Heart left ventricle (tissue), 16 donors: ENCODE results near the gene DIABLO. TPM values are rescaled to one million over a fixed set of nuclear protein-coding genes. Genes with fewer than 3 reads are reported as not detected.

ENCODE experiments used
- ATAC-seq, 4 donors: fragments of 200-7000 bp; cut with Tn5 transposase; one replicate each; pipeline ENCODE4 v1.9.1; 2020 to 2022; ENCODE audit warnings: moderate library complexity in 4 of 4, mild to moderate bottlenecking in 3 of 4, moderate number of reproducible peaks in 1 of 4
- DNase-seq, 5 donors: peaks; one replicate each; pipeline ENCODE4 v3.0.0-alpha.2; 2020
- H3K27ac ChIP-seq, 12 donors: fragments of 200-600 bp; sonication (generic) in 4 of 12; one replicate each; pipeline versions ENCODE4 v1.5.0 to v1.8.0; 2016 to 2022; ENCODE audit warnings: mild to moderate bottlenecking in 2 of 12
- H3K27me3 ChIP-seq, 9 donors: fragments of 200-600 bp; sonication (generic) in 2 of 9; one replicate each; pipeline versions ENCODE4 v1.5.1 to v1.8.0; 2016 to 2022; ENCODE audit warnings: mild to moderate bottlenecking in 3 of 9
- H3K36me3 ChIP-seq, 9 donors: fragments of 200-600 bp; sonication (generic) in 2 of 9; one replicate each; pipeline versions ENCODE4 v1.5.0 to v1.8.0; 2018 to 2022; ENCODE audit warnings: mild to moderate bottlenecking in 2 of 9
- H3K4me1 ChIP-seq, 12 donors: fragments of 200-600 bp; sonication (generic) in 4 of 12; one replicate each; pipeline versions ENCODE4 v1.5.0 to v1.8.0; 2016 to 2022; ENCODE audit warnings: mild to moderate bottlenecking in 3 of 12
- H3K4me3 ChIP-seq, 12 donors: fragments of 200-600 bp; sonication (generic) in 4 of 12; one replicate each; pipeline versions ENCODE4 v1.5.0 to v1.8.0; 2017 to 2022; ENCODE audit warnings: mild to moderate bottlenecking in 9 of 12, moderate library complexity in 4 of 12
- H3K9me3 ChIP-seq, 12 donors: fragments of 200-600 bp; sonication (generic) in 4 of 12; one replicate each; pipeline versions ENCODE4 v1.5.0 to v1.8.0; 2016 to 2022; ENCODE audit warnings: mild to moderate bottlenecking in 1 of 12
- CTCF ChIP-seq, 12 donors: fragments of 200-600 bp; sonication (generic) in 4 of 12; IDR thresholded peaks; one replicate each; pipeline versions ENCODE4 v1.5.0 to v1.8.0; 2018 to 2022; ENCODE audit warnings: antibody characterized with exemption in 12 of 12, mild to moderate bottlenecking in 5 of 12
- POLR2A ChIP-seq, 2 donors: fragments of 450-650 bp; IDR thresholded peaks; one replicate each; pipeline ENCODE4 v1.6.1; 2017; ENCODE audit warnings: antibody characterized with exemption in 2 of 2, mild to moderate bottlenecking in 2 of 2, moderate library complexity in 2 of 2
- whole genome bisulfite sequencing, 4 donors: extraction: QIAGEN DNeasy Blood & Tissue Kit in 2 of 4; methylation state at CpG; one replicate each; pipeline versions ENCODE4 v1.1.5 to v1.1.7; 2013 to 2018; 5-methylcytosine and 5-hydroxymethylcytosine counted together
- intact Hi-C, 10 donors: fragments of 100-400 bp; cut with DNase I; formaldehyde crosslinking; loops; one replicate each; pipeline versions ENCODE4 v1.11.1 to v1.14.2; 2022
- long read RNA-seq, 3 donors: library from polyadenylated mRNA; unstranded; transcript quantifications; one replicate each; pipeline ENCODE4 v2.0.0, GENCODE V29; 2020 to 2021
- polyA plus RNA-seq, 2 donors: library from polyadenylated mRNA; stranded (reverse); fragments of 200-250 nt; gene quantifications; one replicate each; pipeline ENCODE4 v1.2.3, GENCODE V29; 2013
- total RNA-seq, 9 donors: library from RNA; depleted of rRNA in 2 of 9; stranded (reverse); fragments of >200 nt in 2 of 9; fragmentation: NEBNext Ultra II Directional in 3 of 9; extraction: Animal tissue kit (Norgen Biotek cat#: 25700) in 3 of 9; gene quantifications; one replicate each; pipeline versions ENCODE4 v1.1.0 to v1.2.4, GENCODE V29; 2016 to 2023
- donor health status: ischemic (EF 13 %, LVEDD 7.1; RV severe dilation, severe dysfunction).
- donor health status: healthy with polysubstance abuse.
- donor health status: DM: no; HTN: yes; CAD: no.
- donor health status: DM: no; HTN: no; CAD: no.
- donor health status: ischemic (EF 25% LVEDD 6.9; RV normal size, moderate dysfunction).
- donor health status: ischemic (EF 25% LVEDD 5.7; RV mildly dilated, moderate dysfunction).
- donor health status: healthy.
- donor health status: DM: yes; HTN: yes; CAD: no.
- donor health status: ischemic (EF 35%, LVEDD 5.7; RV mildly dilated, moderate dysfunction).
- donor health status: nonischemic (EF 11% LVEDD 7.7; RV severe dilation, severe dysfunction).
- donor health status: DM: yes; HTN: yes; CAD: no.
- donor health status: PGD.
- donor health status: ischemic (EF 29% LVEDD 5.4; RV normal size, mild dysfunction).
- donor health status: nonischemic (EF 23%, LVEDD 6.1; RV moderate dilation, normal function).

DIABLO gene
- total RNA-seq (10 to 100 TPM; 27.9 to 64.4 (median 34.8) TPM), polyA plus RNA-seq (10 to 100 TPM; 26.4 to 72.6 TPM)
- long read RNA-seq, donor 1, transcript DIABLO-207 (6 exons, 1,471 nt) = major isoform, 16 of 19 reads
- long read RNA-seq, donor 1, partial matches to known transcripts = 0 of 19 reads
- long read RNA-seq, donor 1, other reads (novel, unspliced or antisense) = 1 of 19 reads
- long read RNA-seq, donor 2, transcript DIABLO-207 (6 exons, 1,471 nt) = major isoform, 143 of 181 reads
- long read RNA-seq, donor 2, transcript DIABLO-202 (6 exons, 1,336 nt) = minor isoform, 23 of 181 reads
- long read RNA-seq, donor 2, transcript DIABLO-203 (5 exons, 1,338 nt) = minor isoform, 6 of 181 reads
- long read RNA-seq, donor 2, partial matches to known transcripts = 0 of 181 reads
- long read RNA-seq, donor 2, other reads (novel, unspliced or antisense) = 3 of 181 reads
- long read RNA-seq, donor 3, transcript DIABLO-202 (6 exons, 1,336 nt) = minor isoform, 6 of 29 reads
- long read RNA-seq, donor 3, transcript DIABLO-207 (6 exons, 1,471 nt) = major isoform, 20 of 29 reads
- long read RNA-seq, donor 3, partial matches to known transcripts = 0 of 29 reads
- long read RNA-seq, donor 3, other reads (novel, unspliced or antisense) = 0 of 29 reads

- WGBS, 4 donors = 0 to 1% (median 1%) methylated on average over 29 to 74 of the region's 74 CpGs
- intact Hi-C loops = loop anchor here in 2 of 10 donors (2.0 to 10.0 kb wide), 2 partner anchors 41 to 529 kb away; partner anchors contain the start of genes VPS33A (in 2 of the 2) and DENR (in 1 of the 2)
- Histone ChIP-seq H3K4me3 (peak within 1 kb of the TSS; percentile 70 to 99 (median 93)), H3K27ac (peak within 1 kb of the TSS; percentile 81 to 99 (median 96)), H3K9me3 (no peaks in the 10 kb centered on the region), H3K27me3 (no peaks in the 10 kb centered on the region), H3K36me3 (peaks cover 3 to 63% (median 48%) of the 10 kb centered on the region in 9 donors), H3K4me1 (peaks cover 6 to 34% (median 26%) of the 10 kb centered on the region in 12 donors)
- DNase-seq (peak; percentile 100), ATAC-seq (peak; percentile 98 to 99 (median 98))
- TF ChIP-seq POLR2A (IDR thresholded peaks at IDR 0.05) = peak; percentile 44 to 95
- TF ChIP-seq CTCF (IDR thresholded peaks at IDR 0.05) = no peak
These were observed at the start of gene DIABLO for GRCh38 chr12:122225683-122226365. TSS of gene DIABLO (minus strand) at chr12:122226052. CDS start at chr12:122226014, 38 bp downstream.

- TF ChIP-seq POLR2A (IDR thresholded peaks at IDR 0.05) (no peak), CTCF (IDR thresholded peaks at IDR 0.05) (no peak)
- intact Hi-C loops = no loop called here
- DNase-seq = no peak
- Histone ChIP-seq H3K4me3 (no peak overlapping the region), H3K36me3 (peaks cover 0 to 94% (median 65%) of the 10 kb centered on the region in 9 donors), H3K9me3 (no peaks in the 10 kb centered on the region), H3K27me3 (no peaks in the 10 kb centered on the region), H3K4me1 (no peaks in the 10 kb centered on the region), H3K27ac (no peak overlapping the region)
- ATAC-seq = no peak
- WGBS, 4 donors = 80 to 92% (median 89%) methylated on average over 8 of the region's 8 CpGs
These were observed 49.6 kb upstream of the DIABLO start for GRCh38 chr12:122275459-122275858.

- Histone ChIP-seq H3K4me1 (peaks cover 0 to 21% (median 8%) of the 10 kb centered on the region in 12 donors), H3K27me3 (no peaks in the 10 kb centered on the region), H3K4me3 (peak within 1 kb of the TSS; percentile 71 to 98 (median 86)), H3K36me3 (peaks cover 0 to 40% (median 32%) of the 10 kb centered on the region in 9 donors), H3K9me3 (no peaks in the 10 kb centered on the region), H3K27ac (peak within 1 kb of the TSS; percentile 39 to 95 (median 86))
- intact Hi-C loops = loop anchor here in 2 of 10 donors (2.0 kb wide), 2 partner anchors 40 to 42 kb away; partner anchors contain the start of gene DIABLO (in 1 of the 2)
- 0 to 1% (median 0%) methylated on average over 44 to 56 of the region's 56 CpGs for WGBS, 4 donors
- peak; percentile 96 to 98 (median 98) for ATAC-seq
- peak in 1 of 2 donors; percentile 57 for TF ChIP-seq POLR2A (IDR thresholded peaks at IDR 0.05)
- TF ChIP-seq CTCF (IDR thresholded peaks at IDR 0.05) = peak in 1 of 12 donors; percentile 14
- peak; percentile 95 to 98 (median 98) for DNase-seq
These were observed 40.5 kb upstream of the DIABLO start, which contains the start of gene VPS33A for GRCh38 chr12:122266230-122266901. TSS of gene VPS33A (minus strand) at chr12:122266494. CDS start at chr12:122266408, 86 bp downstream.
